HUDEP-2 (cell line): ENCODE measurements around the gene TCF7L2.

Experiments
- DNase-seq, 76 experiments: peaks; one replicate each; lab custom pipeline; 2025; ENCODE audit not compliant: unreplicated experiment in 76 of 76; lab: John Stamatoyannopoulos, UW

The TCF7L2 gene

DNA sequence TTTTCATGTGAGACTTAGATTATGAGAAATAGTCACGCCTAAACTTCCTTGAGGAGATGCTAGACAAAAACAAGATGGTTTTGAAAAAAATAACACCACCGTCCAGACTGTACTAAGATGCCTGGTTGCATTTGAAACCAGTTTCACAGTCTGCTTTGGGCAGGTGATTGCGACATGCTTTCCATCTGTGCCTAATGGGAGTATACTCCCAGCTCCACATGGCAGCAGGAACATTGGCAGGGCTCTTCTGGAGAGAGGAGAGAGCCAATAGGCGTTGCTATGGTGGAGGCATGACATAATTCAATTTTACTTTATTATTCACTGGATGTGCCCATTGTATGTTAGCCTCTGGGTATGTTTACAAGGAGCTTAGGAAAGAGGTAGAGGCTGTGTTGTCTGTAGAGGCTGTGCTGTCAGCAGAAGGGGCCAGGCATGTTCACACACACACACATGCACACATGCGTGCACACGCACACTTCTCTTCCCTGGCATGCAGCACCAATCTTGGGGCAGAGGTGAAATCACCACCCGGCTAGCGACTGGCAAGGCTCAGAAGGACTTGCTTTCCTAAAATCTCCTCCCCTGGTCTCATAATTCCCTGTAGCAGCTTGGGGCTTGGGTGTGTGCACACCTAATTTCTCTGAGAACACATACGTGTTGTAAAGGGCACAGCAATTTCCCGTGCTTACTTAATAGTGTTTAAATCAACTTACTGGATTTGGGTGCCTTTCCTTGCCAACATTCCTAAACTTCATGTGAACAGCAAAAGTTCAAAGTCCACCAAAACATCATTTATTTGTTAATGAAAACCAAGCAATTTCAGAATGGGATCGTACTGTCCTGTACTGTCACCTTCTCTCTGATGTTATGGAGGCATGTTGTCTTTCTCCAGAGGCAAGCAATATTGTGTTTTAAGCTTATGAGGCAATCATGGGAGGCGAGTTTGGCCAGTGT is 162.1 kb downstream of the TCF7L2 start:
- no peak for DNase-seq

DNA sequence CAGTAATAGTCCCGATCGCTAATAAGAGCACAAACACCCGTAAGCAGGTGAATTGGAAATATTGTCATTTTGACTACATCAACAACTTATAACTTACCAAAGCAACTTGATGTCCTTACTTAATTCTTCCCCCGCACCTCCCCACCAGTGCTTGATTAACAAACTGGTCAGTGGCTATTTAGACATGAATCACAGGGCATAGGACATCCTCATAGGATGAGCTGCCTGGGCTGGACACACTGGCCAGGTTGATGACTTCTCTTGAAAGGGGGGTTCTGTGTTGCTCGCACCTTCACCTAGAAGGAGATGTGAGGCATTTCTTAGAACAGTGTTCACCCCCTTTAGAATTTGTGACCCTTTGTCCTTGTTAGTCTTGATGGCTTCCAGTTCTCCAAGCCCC is 163.2 kb downstream of the TCF7L2 start:
- no peak for DNase-seq

GRCh38 chr10:113113918-113114317 is 163.9 kb downstream of the TCF7L2 start:
- DNase-seq = no peak

DNA sequence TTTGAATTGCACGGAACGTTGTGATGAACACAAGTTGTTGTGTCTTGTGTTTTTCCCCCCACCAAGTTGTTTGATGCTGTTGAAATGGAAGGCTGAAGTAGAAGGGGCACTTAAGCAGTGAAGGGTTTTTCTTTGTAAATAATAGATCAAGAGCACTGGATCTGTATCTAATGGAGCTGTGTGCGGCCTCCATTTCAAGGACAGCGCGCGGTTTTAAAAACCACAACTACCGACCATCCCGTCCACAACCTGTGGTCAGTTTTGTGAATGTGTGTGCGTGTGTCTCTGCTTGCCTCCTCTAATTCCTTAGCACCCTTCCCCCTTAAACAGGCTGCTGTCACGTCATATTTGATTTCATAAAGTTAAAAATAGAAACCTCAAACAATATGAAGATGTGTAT is 165.5 kb downstream of the TCF7L2 start:
- no peak for DNase-seq

DNA sequence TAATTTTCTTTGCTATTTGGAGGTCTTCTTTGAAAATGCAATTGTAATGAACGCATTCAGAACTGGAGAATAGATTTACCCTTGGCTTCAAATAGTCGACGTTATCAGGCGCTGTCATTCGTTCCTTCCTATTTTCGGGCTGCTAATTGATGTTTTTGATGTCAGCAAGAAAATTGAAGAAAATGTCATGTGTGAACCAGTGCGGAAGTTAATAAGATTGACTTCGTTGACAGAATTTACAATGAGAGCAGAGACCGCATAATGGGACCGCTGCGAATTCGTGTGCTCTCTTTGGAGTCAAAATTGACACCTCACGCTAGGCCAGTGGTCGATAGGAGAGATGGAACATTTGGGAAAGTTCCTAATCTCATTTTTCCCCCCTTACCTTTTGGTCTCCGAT is 168.8 kb downstream of the TCF7L2 start:
- DNase-seq = no peak

DNA sequence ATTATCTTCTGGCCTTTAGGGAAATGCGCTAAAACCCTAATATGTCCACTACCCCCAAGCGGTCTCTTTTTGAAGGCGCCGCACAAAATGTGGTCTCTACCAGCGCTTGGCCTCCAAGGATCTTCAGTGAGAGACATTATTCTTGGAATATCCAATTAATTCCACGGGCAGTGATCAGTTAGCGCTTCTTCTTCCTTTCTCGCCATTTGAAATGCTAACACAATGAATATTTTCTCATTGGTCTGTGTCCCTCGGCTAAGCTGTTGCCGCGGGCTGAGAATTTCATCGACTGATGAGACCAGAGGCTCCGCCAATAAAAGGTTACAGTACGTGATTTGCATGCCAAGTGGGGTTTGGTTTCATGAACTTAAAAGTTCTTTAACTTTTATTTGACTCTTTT is 169.8 kb downstream of the TCF7L2 start:
- DNase-seq = no peak

GRCh38 chr10:113121153-113121552 is 171.1 kb downstream of the TCF7L2 start:
- no peak for DNase-seq

- no peak for DNase-seq
Measured at GRCh38 chr10:113122947-113123346, 172.9 kb downstream of the TCF7L2 start.

- no peak for DNase-seq
Measured at GRCh38 chr10:113124724-113125123, 174.7 kb downstream of the TCF7L2 start.

DNA sequence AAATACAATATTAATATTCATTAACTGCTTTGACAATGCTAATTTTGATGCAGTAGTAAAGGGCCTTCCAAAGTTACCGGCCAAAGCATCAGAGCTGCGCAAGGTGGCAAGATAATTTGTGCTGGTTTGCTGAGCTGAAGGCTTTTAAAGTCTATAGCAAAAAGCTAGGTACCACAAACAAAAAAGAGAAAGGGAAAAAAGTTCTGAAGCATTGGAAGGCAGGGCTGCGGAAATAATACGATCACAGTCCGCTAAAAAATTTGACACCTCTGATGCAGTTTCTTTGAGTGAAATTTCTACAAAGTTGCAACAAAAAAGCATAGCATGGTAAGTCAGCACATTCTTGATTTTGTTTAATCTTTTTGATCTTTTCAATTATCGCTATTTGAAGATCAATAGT is 175.6 kb downstream of the TCF7L2 start:
- DNase-seq = no peak

GRCh38 chr10:113126229-113127201 is 176.5 kb downstream of the TCF7L2 start:
- peak in 28 of 76 experiments; percentile 2 to 40 (median 11) for DNase-seq

DNA sequence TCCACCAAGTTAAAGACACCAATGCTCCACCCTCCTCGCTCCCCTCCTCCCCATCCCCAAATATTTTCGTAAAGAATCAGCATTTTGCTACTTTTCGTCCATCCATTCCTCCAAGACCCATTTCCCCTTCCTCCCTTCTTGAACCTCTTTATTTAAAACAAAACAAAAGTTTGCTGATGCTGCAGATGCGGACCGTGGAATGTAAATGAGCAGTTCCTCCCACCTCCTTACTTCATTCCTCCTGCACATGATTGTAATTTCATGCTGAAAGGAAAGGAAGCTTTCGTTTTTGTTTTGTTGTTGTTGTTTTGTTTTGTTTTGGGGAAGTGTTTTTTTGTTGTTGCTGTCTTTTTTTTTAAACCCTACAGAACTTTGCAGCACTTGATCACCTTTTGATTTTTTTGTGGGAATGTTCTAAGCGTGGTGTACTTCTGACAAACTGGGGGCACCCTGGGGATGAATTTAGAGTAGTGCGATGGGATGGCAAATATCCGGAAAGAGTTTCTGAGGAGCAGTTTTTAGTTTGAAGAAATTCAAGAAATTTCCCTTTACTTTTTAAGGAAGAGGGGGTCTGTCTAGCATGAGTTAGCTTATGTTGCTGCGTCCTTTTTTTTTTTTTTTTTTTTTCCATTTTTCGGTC is 177.3 kb downstream of the TCF7L2 start:
- DNase-seq = no peak

- no peak for DNase-seq
Measured at GRCh38 chr10:113127901-113128283, 177.8 kb downstream of the TCF7L2 start.

GRCh38 chr10:113128450-113129070 is 178.5 kb downstream of the TCF7L2 start:
- no peak for DNase-seq

DNA sequence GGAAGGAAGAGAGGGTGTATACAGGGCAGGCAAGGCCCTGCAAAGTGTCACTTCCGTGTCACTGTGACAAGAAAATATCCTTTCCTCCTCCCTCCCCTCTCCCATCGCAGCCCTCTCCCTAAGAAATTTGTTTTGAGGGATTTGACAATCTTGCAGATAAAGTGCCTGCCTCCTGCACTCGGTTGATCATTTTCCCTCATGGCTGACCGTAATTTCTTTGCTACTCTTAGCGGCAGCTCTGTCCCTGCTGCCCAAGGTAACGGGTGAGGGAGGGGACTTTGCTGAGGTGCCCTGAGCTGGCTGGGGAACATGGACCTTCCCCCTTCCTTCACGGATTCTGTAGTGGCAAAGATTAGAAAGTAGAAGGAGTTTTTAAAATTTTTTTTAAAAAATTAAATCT is 179.1 kb downstream of the TCF7L2 start:
- DNase-seq = no peak

DNA sequence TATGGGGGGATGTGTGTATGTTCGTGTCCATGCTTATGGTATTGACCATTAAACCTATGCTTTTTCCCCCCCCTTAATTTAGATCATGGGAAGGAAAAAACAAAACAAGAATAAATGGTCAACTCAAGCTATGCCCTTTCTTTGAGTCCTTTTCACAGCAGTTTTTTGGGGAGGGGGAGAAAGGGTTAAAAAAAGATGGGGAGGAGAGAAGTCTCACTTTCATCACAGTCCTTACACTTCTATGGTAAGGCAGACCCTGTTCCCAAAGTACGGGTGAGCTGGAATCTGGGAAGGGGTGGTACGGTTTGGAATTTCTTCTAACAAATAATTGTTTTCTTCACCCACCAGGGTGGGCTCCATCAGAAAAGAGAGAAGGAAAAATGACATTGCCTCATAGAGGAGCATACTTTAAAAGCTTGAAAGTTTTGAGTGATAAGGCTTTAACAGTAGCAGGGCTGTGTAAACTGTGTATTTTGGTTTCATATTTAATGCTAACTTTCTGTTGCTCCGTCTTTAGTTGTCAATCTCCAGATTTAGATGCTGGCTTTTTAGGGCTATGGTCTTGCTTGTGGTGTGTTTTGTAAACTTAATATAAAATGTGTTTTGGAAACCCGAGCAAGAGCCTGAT is 180.1 kb downstream of the TCF7L2 start:
- DNase-seq = no peak

- DNase-seq = no peak
Measured at GRCh38 chr10:113131613-113132261, 181.7 kb downstream of the TCF7L2 start.

- no peak for DNase-seq
Measured at GRCh38 chr10:113132591-113133121, 182.6 kb downstream of the TCF7L2 start.

DNA sequence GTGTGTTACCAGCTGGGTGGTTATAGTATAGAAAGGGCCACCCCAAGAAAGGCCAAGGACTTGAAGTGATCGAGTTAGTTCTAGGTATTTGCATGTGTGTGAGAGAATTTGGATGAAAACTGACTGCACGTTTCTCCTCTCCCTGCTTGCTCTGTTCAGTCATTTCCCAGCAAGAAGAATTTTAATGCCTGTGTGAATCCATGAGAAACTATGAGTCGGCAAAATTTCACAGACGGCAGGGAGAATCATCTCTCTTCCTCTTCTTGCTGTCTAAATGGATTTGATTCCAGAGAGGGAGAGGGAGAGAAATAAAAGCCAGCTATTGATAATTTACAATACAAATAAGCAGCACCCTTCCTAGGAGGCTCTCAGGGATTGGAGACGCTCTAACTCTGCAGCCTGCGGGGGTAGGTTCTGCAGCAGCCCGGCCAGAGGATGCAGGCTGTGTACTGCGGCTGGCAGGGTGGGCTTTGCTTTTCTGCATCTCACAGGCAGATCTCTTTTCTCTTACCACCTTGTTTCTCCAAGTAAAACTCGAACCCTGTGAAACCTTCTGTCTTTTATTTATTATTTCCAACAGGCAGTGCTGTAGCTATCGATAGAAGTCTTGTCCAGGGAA is 183.6 kb downstream of the TCF7L2 start:
- DNase-seq = no peak
